ENCODE results near the gene RNF26.

RNF26 gene

DNA sequence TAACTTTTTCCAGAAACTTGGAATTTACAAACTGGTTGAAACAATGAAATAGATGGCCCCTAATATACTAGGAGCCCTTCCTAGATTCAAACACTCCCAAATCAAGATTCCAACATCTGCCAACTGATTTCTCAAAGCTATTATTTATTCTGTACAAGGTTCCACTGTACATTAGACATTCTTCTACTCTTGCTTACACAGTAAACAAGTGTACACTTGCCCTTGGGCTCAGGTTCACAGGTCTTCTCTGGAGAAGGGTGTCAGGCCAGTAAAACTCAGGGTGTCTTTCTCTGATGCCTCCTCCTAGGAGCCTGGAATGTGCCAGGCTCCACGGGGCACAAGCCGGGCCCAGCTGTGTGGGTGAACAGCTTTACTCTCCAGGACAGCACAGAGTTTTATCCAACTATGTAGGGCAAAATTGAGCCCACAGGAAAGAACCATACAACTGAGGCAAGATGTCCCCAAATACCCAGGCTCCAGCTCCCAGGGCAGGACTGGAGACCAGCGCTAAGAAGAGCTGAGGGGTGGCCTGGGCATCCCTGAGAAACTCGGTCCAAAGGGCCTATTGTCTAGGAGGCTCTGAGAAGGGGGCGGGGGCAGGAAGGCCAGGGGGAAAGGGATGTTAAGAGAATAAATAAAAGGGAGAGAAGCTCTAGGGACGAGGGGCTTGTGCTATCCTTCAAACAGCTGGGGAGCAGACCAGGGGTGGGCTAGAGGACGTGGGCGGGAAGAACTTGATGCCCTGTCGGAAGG lies 20.9 kb downstream of the RNF26 start:
- DNase-seq (ENCODE audit: low spot score): no peak

DNA sequence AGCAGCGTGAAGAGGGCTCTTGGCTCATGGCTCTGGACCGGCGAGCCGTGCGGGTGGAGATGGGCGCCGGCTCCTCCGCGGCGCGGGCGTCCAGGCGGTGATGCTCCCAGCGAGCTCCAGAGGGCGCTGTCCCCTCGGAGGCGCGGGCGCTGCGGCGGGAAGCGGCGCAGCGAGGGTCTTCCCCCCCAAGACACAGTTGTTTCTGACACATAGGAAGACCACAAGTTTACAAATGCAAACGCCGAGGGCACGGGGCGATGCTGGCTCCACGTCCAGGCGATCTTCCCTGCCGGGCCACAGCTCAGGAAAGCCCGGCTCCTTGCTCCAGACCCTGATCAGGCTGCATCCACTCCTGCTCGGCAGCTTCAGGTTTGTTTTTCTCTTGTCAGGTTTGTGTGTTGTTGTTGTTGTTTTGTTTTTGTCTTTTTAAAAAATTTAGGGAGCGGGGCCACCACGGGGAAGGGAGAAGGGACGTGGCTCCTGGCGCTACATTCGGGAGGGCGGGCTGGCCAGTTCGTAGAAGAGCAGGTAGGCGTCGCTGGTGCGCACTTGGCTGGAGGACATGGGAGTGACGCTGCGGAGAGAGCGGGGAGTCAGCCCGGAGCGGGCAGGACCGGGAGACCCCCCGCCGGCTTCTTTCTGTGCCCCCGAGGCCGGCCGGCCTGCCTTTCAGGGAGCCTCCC lies 22.2 kb downstream of the RNF26 start:
- DNase-seq (ENCODE audit: low spot score): no peak

DNA sequence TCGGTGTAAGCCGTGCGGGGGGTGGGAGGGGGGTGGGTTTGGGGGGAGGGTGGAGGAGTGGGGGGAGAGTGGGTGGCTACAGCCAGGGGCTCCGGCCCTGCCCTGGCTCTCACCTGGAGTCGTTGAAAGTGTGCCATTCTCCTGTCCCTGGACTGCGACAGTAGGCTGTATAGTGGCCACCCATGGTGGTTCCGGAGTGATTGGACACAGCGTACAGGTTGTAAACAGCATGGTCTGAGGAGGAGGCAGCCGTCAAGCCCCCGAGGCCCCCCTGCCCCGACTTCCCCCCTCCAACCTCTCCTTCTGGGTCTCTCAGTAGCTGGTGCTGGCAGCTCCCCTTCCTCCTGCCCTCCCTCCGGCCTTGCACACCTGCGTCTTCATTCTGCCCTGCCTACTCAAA lies 22.7 kb downstream of the RNF26 start:
- DNase-seq (ENCODE audit: low spot score): no peak

DNA sequence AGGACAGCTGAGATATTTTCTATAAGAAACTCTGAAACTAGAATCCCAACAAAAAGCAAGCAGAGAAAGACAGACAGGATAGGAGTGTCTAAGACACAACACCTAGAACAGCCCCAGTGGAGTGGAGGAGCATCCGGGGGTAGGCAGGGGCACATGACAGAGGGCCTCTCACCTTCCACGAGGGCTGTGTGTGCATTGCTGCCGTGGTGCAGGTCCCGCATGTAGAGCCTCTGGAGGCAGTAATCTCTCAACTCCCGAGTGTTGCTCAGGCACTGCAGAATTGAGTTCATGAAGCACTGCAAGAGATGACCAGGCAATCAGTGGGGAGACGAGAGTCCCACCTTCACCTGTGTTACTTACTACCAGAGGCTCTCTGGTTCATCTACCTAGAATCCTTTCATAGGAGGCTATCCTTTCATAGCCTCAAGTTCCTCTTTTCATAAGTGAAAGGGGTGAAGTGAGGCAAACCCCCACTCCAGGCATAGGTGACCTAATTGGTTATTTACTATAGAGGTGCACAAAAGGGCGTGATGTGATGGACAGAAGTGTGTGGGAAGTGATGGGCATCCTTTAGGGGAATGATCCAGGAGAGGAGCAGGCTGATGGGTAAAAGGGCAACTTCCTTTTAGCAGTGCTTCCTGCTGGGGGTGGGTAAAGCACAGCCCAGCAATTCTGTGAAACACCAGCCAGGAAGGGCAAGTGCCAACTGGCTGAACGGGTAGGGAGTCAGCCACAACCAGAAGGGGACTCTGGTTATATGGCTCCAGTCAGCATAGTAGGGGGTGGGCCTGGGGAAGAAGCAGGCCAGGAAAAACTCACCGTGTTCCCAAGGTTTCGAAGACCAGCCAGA lies 25.3 kb downstream of the RNF26 start:
- DNase-seq (ENCODE audit: low spot score): no peak

DNA sequence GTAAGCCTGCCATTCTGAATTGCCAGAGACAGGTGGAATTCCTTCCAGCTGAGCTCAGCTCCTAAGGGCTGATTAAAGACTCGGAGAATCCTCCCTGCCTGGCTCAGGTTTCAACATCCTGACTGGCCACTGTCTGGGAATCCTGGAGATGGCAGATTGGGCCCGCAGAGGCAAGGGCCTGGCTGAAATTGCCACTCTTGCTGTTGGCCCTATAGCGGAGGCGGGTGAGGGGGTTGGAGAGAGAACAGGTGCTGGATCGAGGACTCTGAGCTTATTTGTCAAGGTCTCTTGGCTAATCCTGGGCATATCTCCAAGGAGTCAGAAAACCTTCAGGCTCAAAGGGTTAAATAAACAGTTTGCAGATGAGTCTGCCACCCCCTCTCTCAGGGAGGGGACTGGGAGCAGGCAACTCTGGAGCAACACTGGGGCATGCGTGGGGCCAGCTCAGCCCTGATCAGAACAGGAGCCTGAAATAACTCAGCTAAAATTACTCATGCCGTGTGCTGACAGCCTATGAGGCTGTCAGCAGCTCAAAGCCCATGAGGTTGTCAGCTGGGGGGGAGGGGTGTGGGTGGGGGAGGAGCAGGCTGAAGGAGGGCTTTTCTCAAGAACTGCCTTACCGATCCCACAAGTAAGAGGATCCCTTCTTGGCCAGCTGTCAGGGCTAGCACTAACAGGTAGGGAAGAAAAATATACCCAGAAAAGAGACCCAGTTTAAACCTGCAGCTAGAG lies 26.9 kb downstream of the RNF26 start:
- no peak for DNase-seq (ENCODE audit: low spot score)

DNA sequence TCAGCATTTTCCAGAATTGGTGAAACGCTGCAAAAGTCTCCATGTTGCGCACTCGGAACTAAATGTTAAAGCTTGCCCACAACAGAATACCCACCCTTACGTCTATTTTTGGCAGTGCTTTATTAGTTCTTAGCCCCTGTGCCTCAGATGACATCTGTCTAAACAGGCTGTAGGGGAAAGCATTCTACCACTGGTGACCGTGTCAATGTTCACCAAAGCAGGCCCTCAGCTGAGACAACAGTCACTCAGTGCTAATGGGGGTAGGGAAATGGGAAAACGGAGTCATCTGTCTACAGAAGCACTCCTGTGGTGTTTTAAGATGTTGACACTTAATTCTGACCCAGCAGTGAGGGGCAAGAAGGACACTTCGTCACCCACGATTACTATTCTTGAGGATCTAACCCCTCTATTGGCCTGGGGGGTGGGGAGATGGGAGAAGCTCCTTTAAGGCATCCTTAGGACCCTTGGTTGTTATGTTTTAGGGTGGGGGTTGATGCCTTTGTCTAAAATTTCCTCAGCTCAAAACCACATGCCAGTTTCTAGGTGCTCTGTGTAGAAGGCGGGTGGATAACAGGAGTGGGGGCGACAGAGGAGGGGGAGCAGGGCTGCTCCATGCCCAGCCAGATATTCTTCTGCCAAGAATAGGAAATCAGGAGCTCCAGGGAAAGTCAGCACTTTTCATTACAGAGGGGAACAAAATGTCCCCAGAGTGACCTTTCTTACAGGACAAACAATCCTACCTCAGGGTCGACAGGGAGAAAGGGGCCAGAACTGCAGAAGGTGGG lies 27.8 kb downstream of the RNF26 start:
- no peak for DNase-seq (ENCODE audit: low spot score)

DNA sequence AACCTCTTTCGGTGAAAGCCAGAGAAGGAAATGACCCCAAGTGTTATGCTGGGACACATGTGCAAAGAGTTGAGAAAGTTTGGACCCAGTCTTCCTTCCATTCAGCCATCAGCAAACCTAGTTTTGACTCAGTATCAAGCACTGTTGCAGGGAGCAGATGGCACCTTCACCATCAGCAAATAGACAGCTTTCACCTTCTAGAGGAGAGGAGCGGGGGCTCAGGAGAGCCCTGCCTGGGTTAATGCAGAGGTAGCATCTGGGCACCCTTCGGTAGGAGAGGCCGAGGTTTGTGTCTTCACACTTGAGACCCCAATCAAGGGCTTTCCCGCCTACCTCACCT lies 28.4 kb downstream of the RNF26 start:
- DNase-seq (ENCODE audit: low spot score): no peak

DNA sequence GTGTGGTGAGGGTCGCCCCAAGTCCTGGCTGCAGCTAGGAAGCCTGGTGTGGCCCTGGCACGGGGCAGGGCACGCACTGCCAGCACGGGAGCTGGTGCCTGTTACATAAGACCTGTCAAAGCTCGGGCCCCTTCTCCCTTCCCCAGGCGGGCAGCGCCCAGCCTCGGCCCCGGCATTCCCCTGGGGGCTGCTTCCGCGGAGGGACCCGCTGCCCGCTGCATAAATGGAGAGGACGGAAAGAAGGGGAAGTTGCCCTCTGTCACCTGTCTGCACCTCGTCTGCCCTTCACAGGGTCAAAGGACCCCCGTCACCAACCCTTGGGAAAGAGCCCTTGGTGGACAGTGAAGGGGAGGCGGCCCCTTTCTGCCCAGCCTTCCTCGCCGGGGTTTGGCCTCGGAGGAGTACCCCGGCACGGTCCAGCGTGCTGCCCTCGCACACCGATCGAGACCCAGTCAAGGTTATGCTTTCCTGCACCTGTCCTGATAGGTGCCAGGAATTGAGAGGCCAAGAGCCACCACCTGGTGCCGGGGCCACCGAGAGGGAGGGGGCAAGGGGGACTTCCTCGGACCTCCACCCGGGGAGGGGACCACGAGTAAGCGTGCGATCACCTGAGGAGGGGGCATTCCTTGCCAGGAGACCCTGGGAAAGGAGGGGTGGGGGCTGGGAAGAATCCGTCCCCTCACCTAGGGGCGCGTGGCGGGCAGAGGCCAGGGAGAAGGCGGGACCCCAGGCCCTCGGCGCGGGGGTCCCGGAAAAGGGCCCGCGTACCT lies 28.9 kb downstream of the RNF26 start:
- no peak for DNase-seq (ENCODE audit: low spot score)

DNA sequence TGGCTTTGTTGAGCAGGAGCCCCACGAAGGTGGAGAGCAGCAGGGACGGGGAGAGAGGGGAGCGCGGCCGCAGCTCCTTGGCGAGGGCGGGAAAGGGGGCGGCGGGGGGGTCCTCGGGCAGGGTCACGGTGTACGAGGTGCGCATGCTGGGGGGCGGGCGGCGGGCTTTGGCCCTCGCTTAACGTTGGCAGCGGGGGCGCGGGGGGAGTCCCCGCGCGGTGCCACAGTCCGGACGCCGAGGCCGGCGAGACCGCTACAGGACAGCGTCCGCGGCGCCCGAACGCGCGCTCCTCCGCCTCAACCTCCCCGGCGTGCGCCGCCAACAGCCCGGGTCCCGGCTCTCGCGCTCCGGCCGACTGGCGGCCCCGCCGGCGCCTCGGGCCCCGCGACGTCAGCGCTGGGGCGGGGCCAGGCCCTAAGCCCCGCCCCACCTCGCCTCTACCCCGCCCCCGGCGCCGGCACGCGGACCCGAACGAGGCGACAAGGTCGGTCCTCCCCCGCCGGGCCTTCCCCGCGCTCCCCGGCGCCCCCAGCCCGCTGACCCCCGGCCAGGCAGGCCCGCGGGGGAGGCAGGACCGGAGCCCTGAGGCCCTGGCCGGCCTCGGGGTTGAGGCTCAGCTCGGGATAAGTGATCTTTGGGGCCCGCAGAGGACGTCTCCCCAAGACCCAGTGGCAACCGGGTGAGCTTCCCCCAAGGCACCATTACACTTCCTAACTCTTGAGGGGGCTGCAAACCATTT lies 29.7 kb downstream of the RNF26 start:
- DNase-seq (ENCODE audit: low spot score): no peak

DNA sequence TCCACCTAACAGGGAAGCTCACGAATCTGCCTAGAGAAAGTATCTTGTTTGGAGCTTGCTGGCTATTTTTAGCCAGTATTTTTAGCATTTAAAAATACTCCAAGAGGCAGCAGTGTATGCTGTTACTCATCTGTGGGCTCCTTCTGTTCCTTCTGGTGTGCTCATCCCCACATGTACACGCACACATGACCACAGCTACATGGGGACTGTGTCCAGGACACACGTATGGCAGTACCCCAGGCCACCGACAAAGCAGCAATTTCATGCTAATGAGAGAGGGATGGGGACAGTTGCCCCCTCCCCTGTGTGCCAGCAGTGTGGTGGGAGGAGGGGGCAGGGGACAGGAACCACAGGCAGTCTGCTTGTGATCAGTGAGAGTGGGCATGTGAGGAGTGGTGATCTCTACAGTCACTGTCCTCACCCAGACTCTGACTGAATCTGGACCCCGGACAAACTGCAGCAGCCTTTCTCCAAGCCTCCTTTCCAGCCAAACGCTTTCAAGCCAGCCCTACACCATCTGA lies 30.8 kb downstream of the RNF26 start:
- DNase-seq (ENCODE audit: low spot score): no peak

DNA sequence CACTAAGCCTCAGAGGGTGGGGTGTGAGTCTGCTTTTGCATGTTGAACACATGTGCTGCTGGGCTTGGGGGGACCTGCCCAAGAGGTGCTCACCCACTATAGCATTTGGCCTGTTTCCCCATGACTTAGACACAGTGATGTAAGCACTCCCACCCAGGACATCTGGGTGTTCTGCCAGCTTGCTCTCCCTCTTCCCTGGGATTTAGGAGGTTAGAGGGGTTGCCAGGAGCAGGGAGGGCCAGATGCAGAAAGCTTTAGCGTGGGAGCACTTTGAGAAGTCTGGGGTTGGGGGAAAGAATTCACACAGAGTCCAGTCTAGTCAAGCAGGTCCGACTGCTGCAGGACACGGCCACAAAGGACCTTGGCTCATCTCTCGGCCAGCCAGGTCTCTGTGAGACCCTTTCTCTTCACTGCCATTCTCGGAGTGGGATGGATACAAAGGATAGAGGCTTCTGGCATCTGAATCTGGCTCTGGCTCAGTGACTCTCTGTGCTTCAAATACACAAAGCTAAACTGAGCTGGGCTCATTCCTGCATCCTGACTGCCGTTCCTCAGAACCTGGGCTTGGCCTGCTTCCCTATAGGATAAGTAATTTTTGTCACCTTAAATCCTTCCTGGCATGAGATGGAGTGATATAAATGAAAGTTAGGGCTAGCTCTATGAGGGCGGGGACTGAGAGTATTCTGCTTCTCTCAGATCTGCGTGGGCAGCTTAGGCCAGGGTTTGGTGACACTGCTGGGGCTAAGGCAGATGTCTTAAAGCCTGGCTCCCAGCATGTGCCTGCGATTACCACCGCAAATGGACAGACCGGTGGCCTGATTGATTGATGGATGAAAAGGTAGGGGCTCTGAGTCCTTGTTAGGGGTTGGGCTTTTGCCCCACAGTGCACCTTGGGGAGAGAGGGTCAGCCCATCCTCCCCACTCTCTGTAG lies 32.6 kb downstream of the RNF26 start:
- no peak for DNase-seq (ENCODE audit: low spot score)

DNA sequence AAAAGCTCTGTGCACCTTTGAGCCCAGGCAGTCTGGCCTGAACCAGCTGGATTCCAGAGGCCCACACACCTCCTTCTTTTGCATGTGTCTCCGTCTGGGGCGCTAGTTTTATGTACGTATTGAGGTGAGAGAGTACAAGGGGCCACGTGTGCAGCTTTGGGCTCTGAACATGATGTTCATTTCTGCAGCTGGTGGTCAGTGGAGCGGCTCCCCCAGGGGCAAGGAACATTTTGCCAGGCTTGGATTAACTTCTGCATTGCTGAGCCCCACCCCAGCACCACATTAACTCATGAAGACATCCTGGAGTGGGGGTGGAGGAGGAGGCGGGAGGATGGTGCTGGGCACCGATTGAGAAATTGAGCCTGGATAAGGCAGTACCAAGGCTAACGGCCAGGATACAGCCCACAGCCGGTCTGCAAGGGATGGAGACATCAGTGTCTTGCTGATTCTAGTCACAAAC lies 33.4 kb downstream of the RNF26 start:
- no peak for DNase-seq (ENCODE audit: low spot score)

DNA sequence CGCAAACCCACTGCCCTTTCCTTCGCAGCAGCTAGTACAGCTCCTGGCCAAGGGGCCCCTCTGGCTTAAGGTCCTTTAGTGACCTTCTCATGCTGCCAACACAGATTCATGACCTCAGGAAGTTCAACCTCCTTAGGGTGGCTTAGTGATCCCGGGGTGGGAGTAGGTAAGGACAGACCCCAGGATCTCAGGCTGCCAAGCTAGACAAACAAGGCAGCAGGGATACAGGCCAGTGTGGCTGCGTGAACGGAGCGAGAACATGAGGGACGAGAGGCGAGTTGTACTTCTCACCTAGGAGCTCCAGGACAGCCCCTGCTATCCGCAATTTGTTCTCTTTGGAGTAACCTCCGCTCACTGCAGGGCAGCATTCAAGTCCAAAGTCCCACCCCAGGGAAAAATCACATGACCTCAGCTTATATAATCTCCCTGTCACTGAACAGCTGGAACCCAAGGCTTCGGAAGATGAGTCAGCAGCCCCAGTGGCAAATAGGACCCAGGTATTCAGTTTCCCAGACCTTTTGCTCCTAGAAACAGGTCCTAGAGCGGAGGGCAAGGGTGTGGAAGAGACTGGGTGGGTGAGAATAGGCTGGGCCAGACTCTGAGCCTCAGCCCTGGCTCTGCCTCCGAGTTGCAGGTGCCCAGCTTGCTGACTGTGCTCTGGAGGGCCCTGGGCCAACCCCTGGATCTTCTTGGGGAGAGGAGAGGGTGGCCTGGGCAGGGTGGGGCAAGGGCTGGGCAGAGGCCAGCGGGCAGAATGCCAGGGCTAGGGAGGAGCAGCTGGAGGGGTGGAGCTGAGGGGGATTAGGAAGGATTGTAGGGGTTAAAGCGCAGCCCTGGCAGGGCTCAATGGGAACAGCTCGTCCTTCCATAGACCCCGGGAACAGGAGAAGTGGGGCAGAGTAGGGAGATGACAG lies 34.1 kb downstream of the RNF26 start:
- DNase-seq (ENCODE audit: low spot score): no peak

DNA sequence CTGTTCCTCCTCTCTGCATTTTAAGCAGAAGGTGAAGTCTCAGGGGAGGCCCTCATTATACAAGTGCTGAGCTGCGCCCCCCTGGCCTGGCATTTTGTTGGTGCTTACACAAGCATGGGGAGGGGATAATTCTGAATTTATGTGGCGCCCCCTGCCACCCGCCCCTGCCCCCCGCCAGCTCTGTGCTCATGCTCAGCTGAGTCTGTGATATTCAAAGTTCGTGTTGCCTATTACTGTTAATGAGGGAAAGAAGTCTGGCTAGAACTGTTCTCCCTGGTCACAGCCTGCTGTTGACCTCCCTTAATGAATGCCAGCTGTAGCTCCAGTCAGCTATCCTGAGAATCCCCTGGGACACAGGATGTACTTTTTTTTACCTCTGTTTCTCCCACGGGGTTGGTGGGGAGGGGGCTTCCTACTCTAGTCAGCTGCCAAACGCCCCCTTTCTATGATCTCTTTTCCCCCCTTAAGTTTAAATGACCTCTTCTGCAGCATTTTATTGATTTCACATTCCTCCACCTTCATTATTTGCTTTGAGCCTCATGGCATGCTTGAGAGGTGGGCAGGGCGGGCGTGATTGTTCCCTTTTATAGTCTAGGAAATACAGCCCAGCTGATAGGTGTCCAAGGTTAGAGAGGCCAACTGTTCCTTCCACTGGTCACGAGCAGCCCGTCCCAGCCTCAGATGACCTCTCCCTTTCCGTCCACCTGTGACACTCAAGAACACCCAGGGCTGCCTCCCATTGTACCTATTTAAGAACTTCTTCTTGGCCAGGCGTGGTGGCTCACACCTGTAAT lies 35.0 kb downstream of the RNF26 start:
- no peak for DNase-seq (ENCODE audit: low spot score)

DNA sequence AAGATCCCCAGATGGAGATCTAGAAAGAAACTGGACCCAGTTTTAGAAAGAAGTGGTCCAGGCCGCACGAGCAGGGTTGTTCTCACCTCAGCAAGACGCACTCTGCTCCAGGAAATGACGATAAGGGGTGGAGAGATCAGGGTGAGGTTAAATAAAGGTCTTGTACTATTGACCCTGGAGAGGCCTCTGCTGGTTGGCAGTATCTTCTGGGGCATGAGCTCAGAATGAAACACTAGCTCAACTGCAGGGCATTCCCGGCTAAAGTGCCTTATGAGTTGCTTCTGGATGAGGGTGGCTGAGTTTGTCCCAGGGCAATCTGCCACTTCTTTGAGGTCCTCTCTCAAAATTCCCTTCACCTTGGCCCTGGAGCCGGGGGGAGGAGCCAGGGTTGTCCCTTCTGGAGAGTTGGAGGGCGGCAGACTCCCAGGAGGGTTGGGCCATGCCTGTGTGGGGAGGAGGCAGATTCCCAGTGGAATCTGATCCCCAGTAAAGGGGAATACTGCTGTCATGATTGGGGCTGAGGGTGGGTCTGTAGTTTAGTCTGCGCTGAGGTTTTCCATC lies 36.2 kb downstream of the RNF26 start:
- no peak for DNase-seq (ENCODE audit: low spot score)

DNA sequence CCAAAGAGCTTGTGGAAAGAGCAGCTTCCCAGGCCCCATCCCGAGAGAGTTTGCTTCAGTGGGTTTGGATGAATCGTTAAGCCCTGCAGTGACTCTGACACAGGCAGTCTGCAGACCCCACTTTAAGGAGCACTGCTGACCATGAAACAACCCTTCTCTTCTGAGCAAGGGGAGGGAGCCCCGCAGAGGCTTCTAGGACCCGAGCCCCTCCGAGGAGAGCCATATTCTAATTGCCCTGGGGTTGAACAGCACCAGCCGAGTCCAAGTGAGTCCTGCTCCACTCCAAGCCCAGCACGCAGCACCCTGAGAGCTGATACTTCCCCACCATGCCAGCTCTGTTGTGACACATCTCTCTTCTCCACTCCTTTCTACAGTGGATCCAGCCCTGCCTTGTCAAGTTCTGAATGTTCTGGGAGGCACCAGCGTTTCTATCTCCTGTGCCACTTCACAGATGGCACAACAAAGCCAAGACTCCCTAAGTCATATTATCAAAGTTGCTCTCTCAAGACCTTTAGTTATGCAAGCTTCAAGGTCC lies 36.8 kb downstream of the RNF26 start:
- DNase-seq (ENCODE audit: low spot score): no peak
